GM19239 (cell line): Measurements from ENCODE around the gene MMP24OS.
"Not testable (repeated sequence)": the region's sequence is repeated elsewhere in the genome, so short reads cannot be mapped to it uniquely, and the experiment has no call there.

Experiments
- DNase-seq: peaks from one replicate; pipeline ENCODE4 v3.0.0; 2011; ENCODE audit warnings: low spot score; ENCODE audit not compliant: insufficient read length
- FAIRE-seq: peaks from 2 replicates; lab custom pipeline; 2011; peaks lifted over from hg19 to GRCh38; lab: Jason Lieb, UNC

MMP24OS gene

DNA sequence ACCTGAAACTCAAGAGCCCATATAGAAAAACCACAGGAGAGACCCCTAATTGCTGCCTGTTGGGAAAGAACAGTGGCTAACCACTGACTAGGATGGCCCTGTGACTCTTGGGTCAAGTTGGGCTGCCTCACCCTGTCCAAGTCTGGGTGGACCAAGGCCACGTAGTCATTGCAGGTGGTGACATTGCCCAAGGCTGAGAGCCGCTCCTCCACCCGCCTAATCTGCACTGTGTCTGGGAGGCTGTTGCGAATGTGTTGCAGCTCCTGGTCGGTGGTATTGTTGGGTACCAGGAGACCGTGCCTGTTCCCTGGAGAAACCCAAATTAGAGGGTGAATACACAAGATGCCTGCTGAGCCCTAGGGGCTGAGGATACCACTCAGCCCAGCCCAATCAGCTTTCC lies 2.6 kb upstream of the MMP24OS start:
- no peak for DNase-seq
- FAIRE-seq = no peak

DNA sequence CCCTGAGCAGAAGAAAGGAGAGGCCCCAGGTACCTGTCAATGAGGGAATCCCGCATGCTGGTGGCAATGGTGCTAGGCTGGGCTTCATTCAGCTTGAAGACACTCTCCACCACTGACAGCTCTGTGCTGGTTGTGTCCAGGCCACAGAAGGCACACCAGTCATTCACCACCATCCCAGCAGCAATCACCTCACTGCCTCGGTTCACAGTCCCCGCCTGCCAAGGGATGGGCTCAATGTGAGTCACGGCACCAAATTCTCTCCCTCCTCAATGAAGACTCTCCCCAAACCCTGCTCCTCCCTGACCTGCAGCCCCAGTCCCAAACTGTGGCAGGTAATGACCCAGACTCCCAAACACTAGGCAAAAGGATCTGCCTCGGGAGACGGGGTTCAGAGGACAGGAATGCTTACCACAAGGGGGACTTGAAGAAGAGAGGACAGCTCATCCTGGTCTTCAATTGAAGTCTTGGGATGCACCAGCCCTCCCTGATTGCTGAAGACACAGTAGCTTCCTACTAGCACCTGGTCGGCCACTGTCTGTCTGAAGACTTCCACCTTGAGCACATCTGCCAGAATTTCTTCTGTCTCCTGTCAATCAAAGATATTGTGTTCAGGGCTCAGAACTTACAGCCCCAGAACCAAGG lies 1.7 kb upstream of the MMP24OS start:
- FAIRE-seq (no peak), DNase-seq (no peak)

DNA sequence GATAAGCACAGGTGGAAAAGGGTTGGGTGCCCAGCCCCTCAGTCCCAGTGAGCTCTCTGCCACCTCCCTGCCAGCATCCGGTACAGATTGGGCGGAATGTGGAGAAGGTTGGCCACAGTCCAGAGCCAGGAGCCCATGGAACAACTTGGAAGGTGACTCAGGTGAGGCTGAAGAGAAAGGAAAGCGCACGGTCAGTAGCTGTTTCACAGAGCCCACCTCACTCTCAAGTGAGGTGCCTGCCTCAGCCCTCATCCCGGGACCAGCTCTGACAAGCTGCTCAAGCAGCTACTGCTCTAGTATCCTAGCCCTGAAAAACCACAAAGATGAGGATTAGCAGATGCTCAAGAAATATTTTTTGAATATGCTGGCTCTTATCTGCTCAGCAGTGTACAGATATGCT lies 1.1 kb upstream of the MMP24OS start:
- FAIRE-seq = no peak
- DNase-seq = no peak

GRCh38 chr20:35277127-35277526 lies 795 bp downstream of the MMP24OS start:
- FAIRE-seq = no peak

DNA sequence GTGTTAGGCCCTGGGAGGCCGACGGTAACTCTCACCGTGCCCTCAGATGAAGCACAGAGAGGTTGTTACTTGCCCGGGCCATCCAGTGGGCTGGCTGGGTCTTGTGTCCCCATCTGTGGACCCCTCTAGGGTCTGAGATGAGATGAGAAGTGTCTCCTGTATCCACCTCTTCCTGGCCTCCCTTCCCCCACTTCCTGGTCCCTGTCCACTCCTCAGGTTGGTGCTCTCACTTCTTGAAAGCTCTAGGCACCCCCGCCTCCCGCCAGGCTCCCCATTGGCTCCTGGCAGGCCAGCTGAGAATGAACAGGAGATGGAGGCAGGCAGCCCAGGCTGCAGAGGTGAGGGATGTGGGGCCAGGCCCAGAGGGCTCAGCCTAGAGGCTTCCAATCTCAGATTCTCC lies 1.5 kb downstream of the MMP24OS start:
- FAIRE-seq = no peak
- no peak for DNase-seq

More at GRCh38 chr20:35277127-35277526, 795 bp downstream of the MMP24OS start:
- no peak for DNase-seq

DNA sequence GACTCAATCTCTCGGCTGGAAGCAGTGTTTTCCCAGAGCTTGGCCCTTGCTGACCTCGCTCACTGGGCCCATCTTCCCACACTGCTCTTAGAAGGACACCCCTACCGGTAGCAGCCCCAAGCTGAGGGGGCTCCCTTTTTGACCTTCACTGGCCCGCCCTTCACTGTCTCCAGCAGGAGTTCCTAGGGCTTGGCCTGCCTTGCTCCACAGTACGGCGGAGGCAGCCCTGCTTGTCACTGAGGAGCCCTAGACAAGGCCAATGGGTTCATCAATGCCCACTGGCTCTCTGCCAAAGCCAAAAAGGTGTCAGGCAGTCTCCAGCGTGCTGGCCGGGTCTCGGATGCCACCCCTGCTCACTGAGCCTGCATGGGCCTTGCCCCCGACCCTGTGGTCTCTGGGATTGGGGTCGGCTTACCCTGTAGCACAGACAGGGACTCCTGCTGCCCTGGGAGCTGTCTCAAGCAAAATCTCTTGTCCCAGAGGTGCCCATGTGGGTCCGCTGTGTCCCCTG lies 2.1 kb downstream of the MMP24OS start:
- FAIRE-seq = no peak
- DNase-seq = no peak

DNA sequence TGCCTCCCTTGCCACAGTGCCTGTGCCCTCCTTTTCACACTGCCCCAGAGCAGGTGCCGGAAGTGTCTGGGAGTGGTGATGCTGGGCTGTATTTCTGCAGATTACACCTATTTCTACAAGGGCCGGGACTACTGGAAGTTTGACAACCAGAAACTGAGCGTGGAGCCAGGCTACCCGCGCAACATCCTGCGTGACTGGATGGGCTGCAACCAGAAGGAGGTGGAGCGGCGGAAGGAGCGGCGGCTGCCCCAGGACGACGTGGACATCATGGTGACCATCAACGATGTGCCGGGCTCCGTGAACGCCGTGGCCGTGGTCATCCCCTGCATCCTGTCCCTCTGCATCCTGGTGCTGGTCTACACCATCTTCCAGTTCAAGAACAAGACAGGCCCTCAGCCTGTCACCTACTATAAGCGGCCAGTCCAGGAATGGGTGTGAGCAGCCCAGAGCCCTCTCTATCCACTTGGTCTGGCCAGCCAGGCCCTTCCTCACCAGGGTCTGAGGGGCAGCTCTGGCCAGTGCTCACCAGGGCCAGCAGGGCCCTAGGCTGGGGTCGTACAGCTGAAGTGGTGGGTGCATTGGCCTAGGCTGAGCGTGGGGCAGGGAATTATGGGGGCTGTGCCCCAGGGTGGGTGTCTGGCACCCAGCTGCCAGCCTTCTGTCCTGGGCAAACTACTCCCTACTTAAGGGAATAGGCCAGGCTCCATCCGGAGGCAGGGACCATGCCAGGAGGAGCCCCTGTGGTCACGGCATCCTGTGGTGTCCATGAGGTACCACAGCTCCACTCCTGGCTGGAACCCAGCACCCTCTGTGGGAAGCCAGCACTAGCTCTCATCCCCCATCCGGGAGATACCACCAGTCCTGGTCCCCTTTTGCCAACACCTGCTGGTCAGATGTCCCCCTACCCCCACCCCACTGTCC lies 3.5 kb downstream of the MMP24OS start:
- FAIRE-seq (no peak), DNase-seq (no peak)

DNA sequence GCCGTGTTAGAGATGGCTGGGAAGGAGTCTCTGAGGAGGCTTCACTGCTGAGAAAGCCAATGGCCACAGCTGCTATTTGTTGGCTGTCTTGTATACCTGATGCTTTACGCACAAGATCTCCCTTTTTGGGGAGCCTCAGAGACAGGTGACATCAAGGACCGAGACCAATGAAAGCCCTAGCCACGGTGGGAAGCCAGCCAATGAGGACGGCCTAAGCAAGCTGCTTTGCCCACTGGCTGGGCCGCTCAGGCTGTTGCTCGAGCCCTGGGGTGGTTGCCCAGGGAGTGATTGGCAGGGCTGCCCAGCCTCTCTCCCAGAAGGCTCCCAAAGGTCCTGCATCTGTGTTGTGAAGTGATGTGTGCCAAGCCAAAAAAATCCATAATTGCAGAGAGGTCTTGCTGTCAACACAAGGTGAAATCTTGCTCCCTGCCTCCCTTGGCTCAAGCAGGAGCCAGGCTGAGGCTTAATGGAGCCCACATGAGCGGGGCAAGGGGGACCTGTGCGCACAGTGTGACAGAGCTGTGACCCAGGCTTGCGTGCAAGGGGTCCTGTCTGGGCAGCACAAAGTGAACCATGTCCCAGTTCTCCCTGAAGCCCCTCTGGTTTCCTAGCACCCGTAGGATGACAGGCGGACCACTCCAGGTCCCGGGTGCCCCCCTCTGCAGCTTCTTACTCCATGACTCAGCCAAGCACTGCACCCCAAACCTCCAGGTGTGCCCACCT lies 4.3 kb downstream of the MMP24OS start:
- DNase-seq = no peak
- FAIRE-seq = no peak

- no peak for FAIRE-seq
These were observed 6.0 kb downstream of the MMP24OS start for GRCh38 chr20:35271904-35272303.

GRCh38 chr20:35271073-35271882 lies 6.6 kb downstream of the MMP24OS start:
- no peak for FAIRE-seq

More at GRCh38 chr20:35271904-35272303, 6.0 kb downstream of the MMP24OS start:
- DNase-seq = no peak

GRCh38 chr20:35270021-35270902 lies 7.7 kb downstream of the MMP24OS start:
- no peak for DNase-seq
- FAIRE-seq = no peak

More at GRCh38 chr20:35271073-35271882, 6.6 kb downstream of the MMP24OS start:
- DNase-seq = no peak

- peak; percentile 11 for FAIRE-seq
- DNase-seq = peak; percentile 68
These were observed 8.7 kb downstream of the MMP24OS start for GRCh38 chr20:35269055-35269781.

GRCh38 chr20:35267092-35267491 lies 10.8 kb downstream of the MMP24OS start:
- DNase-seq (no peak), FAIRE-seq (no peak)

GRCh38 chr20:35264755-35265154 lies 13.2 kb downstream of the MMP24OS start:
- DNase-seq (no peak), FAIRE-seq (no peak)

- FAIRE-seq = no peak
These were observed 14.2 kb downstream of the MMP24OS start for GRCh38 chr20:35263532-35264341.

GRCh38 chr20:35262731-35263531 lies 15.0 kb downstream of the MMP24OS start:
- FAIRE-seq, DNase-seq: not testable (repeated sequence)

More at GRCh38 chr20:35263532-35264341, 14.2 kb downstream of the MMP24OS start:
- DNase-seq = no peak
